Endothelial cell of umbilical vein (primary cell): ENCODE results near the gene ZNF774. TPM values are rescaled to one million over a fixed set of nuclear protein-coding genes. Genes with fewer than 3 reads are reported as not detected.

ENCODE experiments used
- BruUV-seq: library from RNA; stranded (reverse); fragments of 400-500 nt; replicated peaks from 2 replicates; lab custom pipeline; 2021; lab: Mats Ljungman, UMichigan
- CTCF ChIA-PET: fragments of 300-600, 350-600 bp; sonication (Branson Sonifier 250); formaldehyde crosslinking; loops from one replicate; lab custom pipeline; 2021; ENCODE audit warnings: antibody characterized with exemption, inconsistent platforms; lab: Charles Lee
- POLR2A ChIA-PET: fragments of 300-600, 350-600 bp; sonication (Branson Sonifier 250); formaldehyde crosslinking; loops from one replicate; lab custom pipeline; 2021; ENCODE audit warnings: antibody characterized with exemption, inconsistent platforms; lab: Charles Lee
- DNase-seq: peaks from one replicate; pipeline ENCODE4 v3.0.0-alpha.2; 2011; ENCODE audit warnings: low read depth, low spot score
- FAIRE-seq: peaks from 2 replicates; lab custom pipeline; 2011; peaks lifted over from hg19 to GRCh38; lab: Jason Lieb, UNC
- H2AFZ ChIP-seq: 2 replicates; pipeline ENCODE4 v1.6.0; 2012; ENCODE audit warnings: low read depth, low read length, control low read depth, inconsistent platforms
- H3K27ac ChIP-seq: 2 replicates; pipeline ENCODE4 v1.5.1; 2011; ENCODE audit warnings: low read depth, mild to moderate bottlenecking, control low read depth, low read length, moderate library complexity; ENCODE audit not compliant: insufficient read depth
- H3K27me3 ChIP-seq, 2 experiments: 2 replicates each; pipeline versions ENCODE4 v1.6.0 to v1.6.1; 2011; ENCODE audit warnings: low read length in 2 of 2, mixed read lengths in 1 of 2; ENCODE audit not compliant: control insufficient read depth in 2 of 2, insufficient read depth in 2 of 2
- H3K36me3 ChIP-seq, 2 experiments: 2 replicates in 1 of 2; 3 replicates in 1 of 2; pipeline ENCODE4 v1.5.1; 2011; ENCODE audit warnings: low read length in 2 of 2, mild to moderate bottlenecking in 1 of 2, moderate library complexity in 1 of 2; ENCODE audit not compliant: control insufficient read depth in 2 of 2, insufficient read depth in 2 of 2; ENCODE audit errors: extremely low read depth in 1 of 2
- H3K4me1 ChIP-seq: 3 replicates; pipeline ENCODE4 v1.5.1; 2011; ENCODE audit warnings: mild to moderate bottlenecking, low read length; ENCODE audit not compliant: control insufficient read depth, insufficient read depth; ENCODE audit errors: extremely low read depth
- H3K4me2 ChIP-seq: 2 replicates; pipeline ENCODE4 v1.6.1; 2011; ENCODE audit warnings: low read length, control low read depth, mixed read lengths; ENCODE audit not compliant: insufficient read depth
- H3K4me3 ChIP-seq, 3 experiments: fragments of 200-600 bp in 1 of 3; sonication (generic), shearing (Covaris generic) in 1 of 3; replicated peaks in 1 of 3; 2 replicates each; pipeline ENCODE4 v1.5.1; 2011 to 2016; ENCODE audit warnings: control low read depth in 3 of 3, low read length in 3 of 3, mild to moderate bottlenecking in 2 of 3, inconsistent platforms in 1 of 3, low read depth in 1 of 3, moderate library complexity in 1 of 3; ENCODE audit not compliant: insufficient read depth in 1 of 3
- H3K79me2 ChIP-seq: 2 replicates; pipeline ENCODE4 v1.6.0; 2012; ENCODE audit warnings: low read length, inconsistent platforms; ENCODE audit not compliant: control insufficient read depth, insufficient read depth
- H3K9ac ChIP-seq: replicated peaks from 2 replicates; pipeline ENCODE3; 2011; ENCODE audit warnings: low read length, control low read depth; ENCODE audit not compliant: insufficient read depth; ENCODE audit errors: extremely low read depth
- H3K9me1 ChIP-seq: replicated peaks from 3 replicates; pipeline ENCODE4 v1.6.0; 2011; ENCODE audit warnings: mild to moderate bottlenecking, low read length; ENCODE audit not compliant: control insufficient read depth, insufficient read depth; ENCODE audit errors: extremely low read depth
- H3K9me3 ChIP-seq: replicated peaks from 2 replicates; pipeline ENCODE4 v1.5.1; 2012; ENCODE audit warnings: low read length, inconsistent platforms; ENCODE audit not compliant: control insufficient read depth, insufficient read depth
- H4K20me1 ChIP-seq: replicated peaks from 2 replicates; pipeline ENCODE3; 2011; ENCODE audit warnings: mild to moderate bottlenecking, low read length; ENCODE audit not compliant: control insufficient read depth, insufficient read depth; ENCODE audit errors: extremely low read depth
- CTCF ChIP-seq, 2 donors: IDR thresholded peaks; 1 replicate in 1 of 2; 2 replicates in 1 of 2; pipeline ENCODE4 v1.5.1; 2011; ENCODE audit warnings: low read length in 2 of 2, mild to moderate bottlenecking in 2 of 2, moderate library complexity in 2 of 2, control low read depth in 1 of 2, inconsistent platforms in 1 of 2, low read depth in 1 of 2; ENCODE audit not compliant: insufficient read depth in 1 of 2; ENCODE audit errors: extremely low read depth in 1 of 2
- EZH2 ChIP-seq: IDR thresholded peaks from 2 replicates; pipeline ENCODE4 v1.6.1; 2012; ENCODE audit warnings: borderline replicate concordance, low read depth, mild to moderate bottlenecking, moderate library complexity, low read length, inconsistent platforms; ENCODE audit not compliant: severe bottlenecking
- FOS ChIP-seq: IDR thresholded peaks from 2 replicates; pipeline ENCODE4 v1.6.1; 2011; ENCODE audit warnings: mild to moderate bottlenecking, low read length, moderate library complexity, borderline replicate concordance; ENCODE audit not compliant: insufficient read depth
- GATA2 ChIP-seq: IDR thresholded peaks from 2 replicates; pipeline ENCODE4 v1.7.0; 2011; ENCODE audit warnings: low read depth, mild to moderate bottlenecking, moderate library complexity, mixed read lengths, low read length; ENCODE audit not compliant: insufficient read length, insufficient read depth
- JUN ChIP-seq: IDR thresholded peaks from 2 replicates; pipeline ENCODE4 v1.6.1; 2011; ENCODE audit warnings: borderline replicate concordance, low read depth; ENCODE audit not compliant: insufficient read length, insufficient read depth
- MAX ChIP-seq: IDR thresholded peaks from 2 replicates; pipeline ENCODE4 v1.6.1; 2011; ENCODE audit not compliant: insufficient read depth, insufficient read length
- MYC ChIP-seq: IDR thresholded peaks from one replicate; pipeline ENCODE4 v1.6.1; 2011; ENCODE audit warnings: mild to moderate bottlenecking, low read depth, low read length
- POLR2A ChIP-seq: IDR thresholded peaks from 2 replicates; pipeline ENCODE4 v1.6.1; 2012; ENCODE audit warnings: low read depth, mild to moderate bottlenecking, control low read depth, low read length
- POLR2AphosphoS5 ChIP-seq: IDR thresholded peaks from 2 replicates; pipeline ENCODE4 v1.6.1; 2012; ENCODE audit warnings: low read depth, mild to moderate bottlenecking, control low read depth, low read length, moderate library complexity; ENCODE audit not compliant: insufficient read depth
- dilution Hi-C: fragments of 300-500 bp; cut with MboI; formaldehyde crosslinking; loops from one replicate; pipeline ENCODE4 v1.15.0; 2019; ENCODE audit warnings: low sequenced_read_pairs; ENCODE audit not compliant: extremely low pct_ligation_motif_present
- intact Hi-C: fragments of 100-400 bp; cut with micrococcal nuclease; formaldehyde crosslinking; loops from one replicate; pipeline ENCODE4 v1.10.0; 2022
- polyA plus RNA-seq, 4 experiments: library from polyadenylated mRNA; depleted of rRNA in 3 of 4; stranded (reverse) in 3 of 4; unstranded in 1 of 4; fragments of >200 nt; gene quantifications; 2 replicates each; pipeline versions ENCODE4 v1.2.1 to v1.2.3, GENCODE V29; 2011 to 2012; ENCODE audit warnings: missing spikeins in 1 of 4
- total RNA-seq: library from RNA; stranded (reverse); gene quantifications from 2 replicates; pipeline ENCODE4 v1.2.3, GENCODE V29; 2021

Gene ZNF774
- total and polyA plus RNA-seq, 2 donors (not counting 3 experiments of a cell fraction or from before 2014, with no cell fraction given) = 0.98 to 2.6 TPM

GRCh38 chr15:90326441-90326840, 25.6 kb upstream of the ZNF774 start:
- ChIA-PET CTCF (interaction anchor here (0.8 to 2.7 kb wide), 4 partner anchors 25 to 156 kb away, joined by 3 to 10 read pairs (median 3); no protein-coding TSS in a partner anchor), POLR2A (no interaction called here)
- no peak overlapping the region for H3K9ac ChIP-seq
- no peak for FAIRE-seq
- H3K36me3 ChIP-seq = no peaks in the 10 kb centered on the region
- H2AFZ ChIP-seq = no peak overlapping the region
- dilution Hi-C loops (no loop called here), intact Hi-C loops (no loop called here)
- no peaks in the 10 kb centered on the region for H3K9me3 ChIP-seq
- no peaks in the 10 kb centered on the region for H3K9me1 ChIP-seq
- no peaks in the 10 kb centered on the region for H3K79me2 ChIP-seq
- TF ChIP-seq FOS (no peak), GATA2 (no peak), MAX (no peak), EZH2 (no peak)
- no peak overlapping the region for H3K4me2 ChIP-seq
- H3K27ac ChIP-seq = no peak overlapping the region
- H3K4me1 ChIP-seq = no peaks in the 10 kb centered on the region
- no peak for DNase-seq
- no TSS peak for BruUV-seq
- H3K4me3 ChIP-seq = no peak overlapping the region
- no peaks in the 10 kb centered on the region for H3K27me3 ChIP-seq
- H4K20me1 ChIP-seq = no peaks in the 10 kb centered on the region

- DNase-seq = no peak
- Histone ChIP-seq H3K27ac (no peak overlapping the region), H3K79me2 (no peaks in the 10 kb centered on the region), H3K9ac (no peak overlapping the region), H2AFZ (no peak overlapping the region), H3K9me1 (no peaks in the 10 kb centered on the region), H3K4me1 (no peaks in the 10 kb centered on the region), H3K36me3 (no peaks in the 10 kb centered on the region), H3K27me3 (no peaks in the 10 kb centered on the region), H3K4me2 (no peak overlapping the region), H3K4me3 (no peak overlapping the region), H3K9me3 (no peaks in the 10 kb centered on the region), H4K20me1 (no peaks in the 10 kb centered on the region)
- dilution Hi-C loops = no loop called here
- POLR2A ChIA-PET = no interaction called here
- intact Hi-C loops = no loop called here
- no peak for FAIRE-seq
- BruUV-seq = no TSS peak
- CTCF ChIA-PET = no interaction called here
- no peak for TF ChIP-seq FOS
- no peak for TF ChIP-seq POLR2A
- TF ChIP-seq MAX = no peak
- TF ChIP-seq MYC = no peak
- TF ChIP-seq POLR2AphosphoS5 = no peak
- no peak for TF ChIP-seq JUN
- no peak for TF ChIP-seq EZH2
- TF ChIP-seq CTCF (IDR thresholded peaks at IDR 0.05; ENCODE audit: extremely low read depth in 1 of 2, insufficient read depth in 1 of 2, low read depth in 1 of 2, low read length in 2 of 2) = no peak
- TF ChIP-seq GATA2 = no peak
These were observed 24.8 kb upstream of the ZNF774 start for GRCh38 chr15:90327311-90327710.
